ENCODE measurements around the gene SYTL1. TPM values are rescaled to one million over a fixed set of nuclear protein-coding genes. Genes with fewer than 3 reads are reported as not detected.

The SYTL1 gene
- total RNA-seq, 1 donor from 2014 or later = 22.0 TPM

GRCh38 chr1:27398405-27399149 lies 56.8 kb downstream of the SYTL1 start:
- DNase-seq (ENCODE audit: low read depth) = no peak
- H3K4me3 ChIP-seq (ENCODE audit: low read depth, low read length) = no peak overlapping the region
- no peak for TF ChIP-seq CTCF (conservative IDR thresholded peaks at IDR 0.05; ENCODE audit: low read depth, low read length)

GRCh38 chr1:27399251-27400025 lies 57.6 kb downstream of the SYTL1 start:
- H3K4me3 ChIP-seq (ENCODE audit: low read depth, low read length) = no peak overlapping the region
- no peak for DNase-seq (ENCODE audit: low read depth)
- TF ChIP-seq CTCF (conservative IDR thresholded peaks at IDR 0.05; ENCODE audit: low read depth, low read length) = no peak

- no peak for DNase-seq (ENCODE audit: low read depth)
- no peak overlapping the region for H3K4me3 ChIP-seq (ENCODE audit: low read depth, low read length)
- no peak for TF ChIP-seq CTCF (conservative IDR thresholded peaks at IDR 0.05; ENCODE audit: low read depth, low read length)
These were observed 58.5 kb downstream of the SYTL1 start for GRCh38 chr1:27400082-27400962.

GRCh38 chr1:27400963-27401341 lies 59.1 kb downstream of the SYTL1 start:
- no peak overlapping the region for H3K4me3 ChIP-seq (ENCODE audit: low read depth, low read length)
- no peak for TF ChIP-seq CTCF (conservative IDR thresholded peaks at IDR 0.05; ENCODE audit: low read depth, low read length)
- no peak for DNase-seq (ENCODE audit: low read depth)

GRCh38 chr1:27402349-27402754 lies 60.5 kb downstream of the SYTL1 start:
- DNase-seq (ENCODE audit: low read depth) = no peak
- TF ChIP-seq CTCF (conservative IDR thresholded peaks at IDR 0.05; ENCODE audit: low read depth, low read length) = peak; percentile 81
- no peak overlapping the region for H3K4me3 ChIP-seq (ENCODE audit: low read depth, low read length)

GRCh38 chr1:27403065-27403726 lies 61.4 kb downstream of the SYTL1 start:
- peak; percentile 37 for TF ChIP-seq CTCF (conservative IDR thresholded peaks at IDR 0.05; ENCODE audit: low read depth, low read length)
- H3K4me3 ChIP-seq (ENCODE audit: low read depth, low read length) = no peak overlapping the region
- DNase-seq (ENCODE audit: low read depth) = no peak
